ENCODE measurements around the gene AGAP1.

Gene AGAP1

GRCh38 chr2:235813398-235813797 is 319.6 kb downstream of the AGAP1 start:
- DNase-seq (ENCODE audit: low read depth), result no peak
- H3K4me3 ChIP-seq (ENCODE audit: low read depth, low read length), result no peak overlapping the region
- TF ChIP-seq, protein P1, sequence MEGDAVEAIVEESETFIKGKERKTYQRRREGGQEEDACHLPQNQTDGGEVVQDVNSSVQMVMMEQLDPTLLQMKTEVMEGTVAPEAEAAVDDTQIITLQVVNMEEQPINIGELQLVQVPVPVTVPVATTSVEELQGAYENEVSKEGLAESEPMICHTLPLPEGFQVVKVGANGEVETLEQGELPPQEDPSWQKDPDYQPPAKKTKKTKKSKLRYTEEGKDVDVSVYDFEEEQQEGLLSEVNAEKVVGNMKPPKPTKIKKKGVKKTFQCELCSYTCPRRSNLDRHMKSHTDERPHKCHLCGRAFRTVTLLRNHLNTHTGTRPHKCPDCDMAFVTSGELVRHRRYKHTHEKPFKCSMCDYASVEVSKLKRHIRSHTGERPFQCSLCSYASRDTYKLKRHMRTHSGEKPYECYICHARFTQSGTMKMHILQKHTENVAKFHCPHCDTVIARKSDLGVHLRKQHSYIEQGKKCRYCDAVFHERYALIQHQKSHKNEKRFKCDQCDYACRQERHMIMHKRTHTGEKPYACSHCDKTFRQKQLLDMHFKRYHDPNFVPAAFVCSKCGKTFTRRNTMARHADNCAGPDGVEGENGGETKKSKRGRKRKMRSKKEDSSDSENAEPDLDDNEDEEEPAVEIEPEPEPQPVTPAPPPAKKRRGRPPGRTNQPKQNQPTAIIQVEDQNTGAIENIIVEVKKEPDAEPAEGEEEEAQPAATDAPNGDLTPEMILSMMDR (conservative IDR thresholded peaks at IDR 0.05; ENCODE audit: low read depth, low read length), result no peak

DNA sequence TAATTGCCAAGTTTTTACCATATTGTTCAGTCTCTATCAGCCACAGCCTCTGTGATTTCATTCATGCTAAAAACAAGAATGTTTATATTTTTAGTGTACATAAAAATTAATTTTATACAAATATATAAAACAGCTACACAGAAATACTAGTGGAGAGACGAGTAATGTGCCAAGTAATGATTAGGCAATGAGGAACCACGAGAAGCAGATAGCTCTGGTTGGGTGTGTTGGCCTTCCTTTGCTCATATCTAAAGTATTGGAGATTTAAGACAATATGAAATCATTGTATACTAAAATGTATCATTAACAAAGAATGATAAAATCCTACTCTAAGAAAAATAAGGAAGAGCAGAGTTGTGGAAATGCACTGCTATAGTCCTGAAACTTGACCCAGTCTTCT is 326.7 kb downstream of the AGAP1 start:
- no peak overlapping the region for H3K4me3 ChIP-seq (ENCODE audit: low read depth, low read length)
- peak; percentile 26 for DNase-seq (ENCODE audit: low read depth)
- TF ChIP-seq, protein P1 (conservative IDR thresholded peaks at IDR 0.05; ENCODE audit: low read depth, low read length), result no peak

DNA sequence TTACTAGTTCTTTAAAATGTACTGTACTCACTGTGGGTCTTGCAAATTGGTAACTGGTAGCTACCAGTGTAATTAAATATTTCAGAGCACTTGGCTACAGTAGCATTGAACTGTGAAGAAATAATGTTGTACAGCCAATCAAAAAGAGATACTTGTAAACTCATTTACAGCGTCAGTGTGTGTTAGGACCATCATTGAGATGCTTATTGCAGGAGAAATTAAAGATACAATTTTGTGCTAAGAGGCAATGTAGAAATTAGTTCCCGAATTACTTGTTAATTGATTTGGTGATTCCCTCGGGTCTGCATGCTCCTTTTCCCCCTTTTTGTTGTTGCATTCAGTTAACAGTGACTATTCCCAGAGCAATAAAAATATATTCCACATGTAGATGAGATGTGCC is 330.5 kb downstream of the AGAP1 start:
- DNase-seq (ENCODE audit: low read depth), result no peak
- H3K4me3 ChIP-seq (ENCODE audit: low read depth, low read length), result no peak overlapping the region
- TF ChIP-seq, protein P1 (conservative IDR thresholded peaks at IDR 0.05; ENCODE audit: low read depth, low read length), result no peak

DNA sequence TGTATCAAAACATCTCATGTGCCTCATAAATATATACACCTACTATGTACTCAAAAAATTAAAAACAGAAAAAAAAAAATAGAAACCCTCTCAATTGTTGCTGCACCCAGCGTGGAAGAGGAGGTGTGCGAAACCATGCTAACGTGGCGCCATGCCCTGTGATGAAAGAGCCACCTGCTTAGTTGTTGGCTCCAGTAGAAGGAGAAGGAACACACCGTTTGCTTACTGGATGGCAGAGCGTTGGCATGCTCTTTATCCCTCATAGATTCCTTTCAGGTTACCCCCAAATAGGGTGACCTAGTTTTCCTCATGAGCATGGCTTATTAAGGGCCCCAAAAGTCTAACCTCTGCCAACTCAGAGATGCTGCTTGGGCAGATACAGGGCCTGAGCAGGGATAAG is 332.1 kb downstream of the AGAP1 start:
- no peak for DNase-seq (ENCODE audit: low read depth)
- TF ChIP-seq, protein P1 (conservative IDR thresholded peaks at IDR 0.05; ENCODE audit: low read depth, low read length), result no peak

DNA sequence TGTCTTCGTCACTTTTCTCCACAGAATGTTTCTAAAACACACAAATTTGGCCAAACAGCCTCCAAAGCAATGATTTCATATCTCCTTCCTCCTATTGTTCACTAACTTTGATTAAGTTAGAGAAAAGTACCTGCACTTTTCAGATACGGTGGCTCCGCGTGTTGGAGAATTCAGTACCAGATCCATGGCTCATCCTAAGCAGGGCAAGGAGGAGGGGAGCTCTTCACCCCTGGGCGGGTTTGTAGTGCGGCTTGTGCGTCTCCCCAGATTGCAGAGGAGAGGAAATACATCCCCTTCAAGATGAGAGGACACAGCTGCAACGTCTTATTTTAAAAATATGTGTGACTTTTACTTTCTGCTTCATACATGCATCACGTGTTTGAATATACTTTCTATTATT is 333.0 kb downstream of the AGAP1 start:
- TF ChIP-seq, protein P1 (conservative IDR thresholded peaks at IDR 0.05; ENCODE audit: low read depth, low read length), result no peak
- no peak overlapping the region for H3K4me3 ChIP-seq (ENCODE audit: low read depth, low read length)
- no peak for DNase-seq (ENCODE audit: low read depth)

More for the DNA sequence above, 332.1 kb downstream of the AGAP1 start:
- H3K4me3 ChIP-seq (ENCODE audit: low read depth, low read length), result no peak overlapping the region

DNA sequence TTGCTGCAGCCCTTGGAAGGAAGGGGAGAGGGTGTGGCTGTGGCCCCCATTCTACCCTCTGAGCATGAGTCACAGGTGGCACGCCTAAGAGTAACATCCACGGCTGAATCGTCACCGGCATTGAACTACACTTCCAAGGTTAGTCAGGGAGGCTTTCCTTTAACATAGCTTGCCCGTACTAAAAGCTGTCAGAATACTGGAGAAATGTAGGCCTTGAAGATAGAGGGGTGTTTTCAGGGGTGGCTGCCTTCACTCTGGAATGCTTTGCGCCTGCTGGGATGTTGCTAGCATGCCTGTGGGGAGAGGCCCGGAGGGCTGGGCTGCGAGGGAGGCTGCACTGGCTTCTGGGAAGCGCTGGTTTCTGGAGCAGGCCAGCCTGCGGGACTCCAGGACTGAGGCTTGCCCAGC is 333.7 kb downstream of the AGAP1 start:
- peak; percentile 62 for DNase-seq (ENCODE audit: low read depth)
- H3K4me3 ChIP-seq (ENCODE audit: low read depth, low read length), result no peak overlapping the region
- TF ChIP-seq, protein P1 (conservative IDR thresholded peaks at IDR 0.05; ENCODE audit: low read depth, low read length), result no peak

- TF ChIP-seq, protein P1 (conservative IDR thresholded peaks at IDR 0.05; ENCODE audit: low read depth, low read length), result no peak
- no peak for DNase-seq (ENCODE audit: low read depth)
Measured at GRCh38 chr2:235829726-235830125, 335.9 kb downstream of the AGAP1 start.

More at GRCh38 chr2:235829726-235830125, 335.9 kb downstream of the AGAP1 start:
- H3K4me3 ChIP-seq (ENCODE audit: low read depth, low read length), result no peak overlapping the region
